22Rv1 (cell line): ENCODE results near the gene ARSJ.
A peak's percentile ranks its signal among the peaks of the same experiment; 100 is the strongest.

Experiments used
- H3K27ac ChIP-seq: fragments of 450-650 bp; 2 replicates; pipeline ENCODE4 v1.5.1; 2017
- CTCF ChIP-seq: fragments of 450-650 bp; IDR thresholded peaks from 2 replicates; pipeline ENCODE4 v1.5.1; 2017; ENCODE audit warnings: mild to moderate bottlenecking
- ZFX ChIP-seq: fragments of 450-650 bp; IDR thresholded peaks from 2 replicates; pipeline ENCODE4 v1.6.1; 2017; ENCODE audit warnings: antibody characterized with exemption, borderline replicate concordance

The ARSJ gene

GRCh38 chr4:113880240-113881028 is 99.0 kb downstream of the ARSJ start:
- no peak for TF ChIP-seq CTCF
- TF ChIP-seq ZFX = no peak
- H3K27ac ChIP-seq = no peak overlapping the region

- peak; percentile 33; the same call in 1 of the 2 replicates for TF ChIP-seq CTCF
- no peak for TF ChIP-seq ZFX
- H3K27ac ChIP-seq = no peak overlapping the region
These were observed 100.8 kb downstream of the ARSJ start for GRCh38 chr4:113878668-113879067.

DNA sequence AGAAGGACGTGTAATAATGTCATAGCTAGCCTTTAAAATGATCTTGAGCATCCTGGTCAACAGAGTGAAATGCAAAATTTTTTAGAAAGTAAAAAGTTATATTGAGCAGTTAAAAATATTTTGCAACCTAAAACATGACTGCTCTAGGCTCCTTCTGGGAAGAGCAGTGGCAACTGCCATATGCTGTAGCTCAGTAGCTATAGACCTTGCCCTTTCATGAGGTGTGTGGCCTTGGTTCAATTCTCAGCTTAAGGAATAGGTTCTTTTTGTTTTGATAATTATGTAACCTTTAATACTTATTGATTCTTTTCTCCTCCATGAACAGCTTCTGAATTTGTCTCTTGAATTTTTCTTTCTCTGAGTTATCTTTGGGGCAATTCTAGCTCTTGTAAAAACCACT is 105.0 kb downstream of the ARSJ start:
- no peak overlapping the region for H3K27ac ChIP-seq
- TF ChIP-seq ZFX (no peak), CTCF (no peak)

GRCh38 chr4:113873508-113873907 is 105.9 kb downstream of the ARSJ start:
- no peak overlapping the region for H3K27ac ChIP-seq
- TF ChIP-seq ZFX = no peak
- TF ChIP-seq CTCF = no peak

GRCh38 chr4:113872426-113873260 is 106.8 kb downstream of the ARSJ start:
- TF ChIP-seq ZFX (no peak), CTCF (no peak)
- H3K27ac ChIP-seq = no peak overlapping the region

DNA sequence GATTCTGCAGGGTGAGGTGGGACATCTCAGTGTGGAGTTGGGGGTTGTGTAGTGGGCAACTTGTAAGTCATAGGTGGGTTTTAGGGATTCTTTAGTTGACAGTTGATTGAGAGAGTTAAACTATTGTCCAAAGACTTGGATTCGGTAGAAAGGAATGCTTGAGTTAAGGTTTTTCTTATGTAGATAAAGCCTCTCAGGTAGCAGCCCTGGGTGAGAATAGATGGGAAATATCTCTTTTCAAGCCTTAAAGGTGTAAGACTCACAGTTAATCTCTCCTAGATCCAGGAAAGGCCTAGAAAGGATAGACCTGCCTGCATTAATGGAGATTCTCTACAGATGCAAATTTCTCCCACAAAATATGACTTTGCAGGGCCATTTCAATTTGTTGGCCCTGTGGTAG is 108.4 kb downstream of the ARSJ start:
- H3K27ac ChIP-seq = no peak overlapping the region
- TF ChIP-seq CTCF = no peak
